ENCODE results near the gene FBN1.
A peak's percentile ranks its signal among the peaks of the same experiment; 100 is the strongest.

The FBN1 gene

GRCh38 chr15:48459571-48460442 lies 185.7 kb downstream of the FBN1 start:
- Histone ChIP-seq H3K27ac (ENCODE audit: low read length) (no peak overlapping the region), H3K9ac (ENCODE audit: low read length) (no peak overlapping the region), H3K27me3 (ENCODE audit: control insufficient read depth, insufficient read depth, low read length) (no peaks in the 10 kb centered on the region), H3K36me3 (ENCODE audit: control insufficient read depth, low read depth, low read length) (no peaks in the 10 kb centered on the region), H3K4me1 (ENCODE audit: control insufficient read depth, low read depth, low read length) (no peaks in the 10 kb centered on the region), H3K9me3 (ENCODE audit: control insufficient read depth, low read depth, low read length) (no peaks in the 10 kb centered on the region), H3K4me3 (ENCODE audit: low read length) (no peak overlapping the region)

- Histone ChIP-seq H3K27ac (ENCODE audit: low read length) (no peak overlapping the region), H3K36me3 (ENCODE audit: control insufficient read depth, low read depth, low read length) (no peaks in the 10 kb centered on the region), H3K27me3 (ENCODE audit: control insufficient read depth, insufficient read depth, low read length) (no peaks in the 10 kb centered on the region), H3K4me3 (ENCODE audit: low read length) (no peak overlapping the region), H3K9ac (ENCODE audit: low read length) (no peak overlapping the region), H3K4me1 (ENCODE audit: control insufficient read depth, low read depth, low read length) (no peaks in the 10 kb centered on the region), H3K9me3 (ENCODE audit: control insufficient read depth, low read depth, low read length) (no peaks in the 10 kb centered on the region)
Measured at GRCh38 chr15:48458876-48459275, 186.6 kb downstream of the FBN1 start.

DNA sequence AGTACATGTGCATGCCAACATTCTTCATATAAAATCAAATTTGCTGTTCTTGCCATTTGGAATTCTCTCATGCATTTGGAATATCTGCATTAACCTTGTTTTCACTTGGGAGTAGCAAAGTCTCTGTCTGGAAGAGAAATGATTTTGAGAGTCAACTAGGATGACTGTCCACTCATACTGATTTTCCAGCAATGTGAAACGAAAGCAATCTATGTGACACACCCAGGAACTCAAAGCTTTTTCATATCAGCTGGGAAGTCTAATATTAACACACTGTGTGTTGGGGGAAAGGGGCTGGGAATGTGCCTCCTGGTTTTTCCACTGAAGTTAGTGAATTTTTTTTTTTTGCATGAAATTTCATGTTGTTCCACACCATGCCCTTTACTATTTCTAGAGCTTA lies 189.4 kb downstream of the FBN1 start:
- Histone ChIP-seq H3K4me1 (ENCODE audit: control insufficient read depth, low read depth, low read length) (no peaks in the 10 kb centered on the region), H3K27ac (ENCODE audit: low read length) (no peak overlapping the region), H3K9ac (ENCODE audit: low read length) (no peak overlapping the region), H3K36me3 (ENCODE audit: control insufficient read depth, low read depth, low read length) (no peaks in the 10 kb centered on the region), H3K4me3 (ENCODE audit: low read length) (no peak overlapping the region), H3K27me3 (ENCODE audit: control insufficient read depth, insufficient read depth, low read length) (no peaks in the 10 kb centered on the region), H3K9me3 (ENCODE audit: control insufficient read depth, low read depth, low read length) (no peaks in the 10 kb centered on the region)

- no peak overlapping the region for H3K4me3 ChIP-seq (ENCODE audit: low read length)
- H3K27ac ChIP-seq (ENCODE audit: low read length): no peak overlapping the region
- no peaks in the 10 kb centered on the region for H3K4me1 ChIP-seq (ENCODE audit: control insufficient read depth, low read depth, low read length)
- H3K9ac ChIP-seq (ENCODE audit: low read length): no peak overlapping the region
- no peaks in the 10 kb centered on the region for H3K27me3 ChIP-seq (ENCODE audit: control insufficient read depth, insufficient read depth, low read length)
- H3K9me3 ChIP-seq (ENCODE audit: control insufficient read depth, low read depth, low read length): no peaks in the 10 kb centered on the region
- H3K36me3 ChIP-seq (ENCODE audit: control insufficient read depth, low read depth, low read length): no peaks in the 10 kb centered on the region
Measured at GRCh38 chr15:48451736-48452135, 193.8 kb downstream of the FBN1 start.

GRCh38 chr15:48451241-48451640 lies 194.3 kb downstream of the FBN1 start:
- H3K36me3 ChIP-seq (ENCODE audit: control insufficient read depth, low read depth, low read length): no peaks in the 10 kb centered on the region
- no peaks in the 10 kb centered on the region for H3K9me3 ChIP-seq (ENCODE audit: control insufficient read depth, low read depth, low read length)
- H3K27me3 ChIP-seq (ENCODE audit: control insufficient read depth, insufficient read depth, low read length): no peaks in the 10 kb centered on the region
- no peaks in the 10 kb centered on the region for H3K4me1 ChIP-seq (ENCODE audit: control insufficient read depth, low read depth, low read length)
- no peak overlapping the region for H3K9ac ChIP-seq (ENCODE audit: low read length)
- no peak overlapping the region for H3K27ac ChIP-seq (ENCODE audit: low read length)
- H3K4me3 ChIP-seq (ENCODE audit: low read length): no peak overlapping the region

- no peaks in the 10 kb centered on the region for H3K27me3 ChIP-seq (ENCODE audit: control insufficient read depth, insufficient read depth, low read length)
- no peak overlapping the region for H3K9ac ChIP-seq (ENCODE audit: low read length)
- no peaks in the 10 kb centered on the region for H3K9me3 ChIP-seq (ENCODE audit: control insufficient read depth, low read depth, low read length)
- no peak overlapping the region for H3K27ac ChIP-seq (ENCODE audit: low read length)
- H3K4me3 ChIP-seq (ENCODE audit: low read length): no peak overlapping the region
- no peaks in the 10 kb centered on the region for H3K36me3 ChIP-seq (ENCODE audit: control insufficient read depth, low read depth, low read length)
- no peaks in the 10 kb centered on the region for H3K4me1 ChIP-seq (ENCODE audit: control insufficient read depth, low read depth, low read length)
Measured at GRCh38 chr15:48449734-48450133, 195.8 kb downstream of the FBN1 start.

DNA sequence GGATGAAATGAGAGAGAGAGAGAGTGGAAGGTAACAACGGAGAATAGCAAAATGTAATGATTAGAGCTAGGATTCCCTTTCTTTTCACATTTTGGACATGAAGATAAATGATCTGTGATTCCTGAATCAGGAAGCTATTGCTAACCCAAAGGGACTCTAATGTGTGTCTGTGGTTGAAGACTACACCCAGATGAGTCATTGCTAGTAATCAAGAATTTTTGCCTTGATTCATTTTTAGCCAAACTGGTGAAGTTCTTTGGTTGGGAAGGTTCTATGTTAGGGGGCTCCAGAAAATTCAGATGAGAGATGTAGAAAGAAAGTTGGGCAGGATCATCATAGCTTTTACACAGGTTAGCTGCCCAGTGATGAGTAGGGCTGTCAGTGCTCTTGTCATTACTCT lies 197.9 kb downstream of the FBN1 start:
- Histone ChIP-seq H3K4me3 (ENCODE audit: low read length) (no peak overlapping the region), H3K9ac (ENCODE audit: low read length) (no peak overlapping the region), H3K27ac (ENCODE audit: low read length) (no peak overlapping the region), H3K9me3 (ENCODE audit: control insufficient read depth, low read depth, low read length) (no peaks in the 10 kb centered on the region), H3K4me1 (ENCODE audit: control insufficient read depth, low read depth, low read length) (no peaks in the 10 kb centered on the region), H3K36me3 (ENCODE audit: control insufficient read depth, low read depth, low read length) (no peaks in the 10 kb centered on the region), H3K27me3 (ENCODE audit: control insufficient read depth, insufficient read depth, low read length) (no peaks in the 10 kb centered on the region)

GRCh38 chr15:48447058-48447457 lies 198.5 kb downstream of the FBN1 start:
- no peaks in the 10 kb centered on the region for H3K36me3 ChIP-seq (ENCODE audit: control insufficient read depth, low read depth, low read length)

DNA sequence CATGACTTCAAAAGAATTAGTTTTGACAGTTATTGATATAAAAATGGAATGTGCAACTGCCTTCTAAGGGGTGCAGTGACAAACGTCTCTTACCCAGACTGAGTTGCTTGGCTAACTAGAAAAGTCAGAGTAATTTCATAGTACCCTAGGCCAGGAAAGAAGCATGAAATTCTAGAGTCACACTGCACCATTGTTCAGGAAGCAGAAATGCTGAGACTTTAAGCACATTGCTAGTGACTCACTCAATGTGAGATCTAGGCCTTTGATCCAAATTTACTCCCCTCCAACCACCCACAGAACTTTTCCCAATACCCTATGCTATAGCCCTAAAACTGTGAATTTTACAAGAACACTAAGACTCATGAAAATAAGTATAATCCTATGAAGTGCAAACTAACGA lies 203.5 kb downstream of the FBN1 start:
- Histone ChIP-seq H3K36me3 (ENCODE audit: control insufficient read depth, low read depth, low read length) (no peaks in the 10 kb centered on the region), H3K4me3 (ENCODE audit: low read length) (no peak overlapping the region), H3K9ac (ENCODE audit: low read length) (no peak overlapping the region), H3K27me3 (ENCODE audit: control insufficient read depth, insufficient read depth, low read length) (no peaks in the 10 kb centered on the region), H3K27ac (ENCODE audit: low read length) (no peak overlapping the region), H3K4me1 (ENCODE audit: control insufficient read depth, low read depth, low read length) (peaks cover 22% of the 10 kb centered on the region), H3K9me3 (ENCODE audit: control insufficient read depth, low read depth, low read length) (no peaks in the 10 kb centered on the region)

More at GRCh38 chr15:48447058-48447457, 198.5 kb downstream of the FBN1 start:
- no peaks in the 10 kb centered on the region for H3K27me3 ChIP-seq (ENCODE audit: control insufficient read depth, insufficient read depth, low read length)
- no peak overlapping the region for H3K4me3 ChIP-seq (ENCODE audit: low read length)
- no peak overlapping the region for H3K27ac ChIP-seq (ENCODE audit: low read length)
- no peaks in the 10 kb centered on the region for H3K4me1 ChIP-seq (ENCODE audit: control insufficient read depth, low read depth, low read length)
- H3K9ac ChIP-seq (ENCODE audit: low read length): no peak overlapping the region
- no peaks in the 10 kb centered on the region for H3K9me3 ChIP-seq (ENCODE audit: control insufficient read depth, low read depth, low read length)

DNA sequence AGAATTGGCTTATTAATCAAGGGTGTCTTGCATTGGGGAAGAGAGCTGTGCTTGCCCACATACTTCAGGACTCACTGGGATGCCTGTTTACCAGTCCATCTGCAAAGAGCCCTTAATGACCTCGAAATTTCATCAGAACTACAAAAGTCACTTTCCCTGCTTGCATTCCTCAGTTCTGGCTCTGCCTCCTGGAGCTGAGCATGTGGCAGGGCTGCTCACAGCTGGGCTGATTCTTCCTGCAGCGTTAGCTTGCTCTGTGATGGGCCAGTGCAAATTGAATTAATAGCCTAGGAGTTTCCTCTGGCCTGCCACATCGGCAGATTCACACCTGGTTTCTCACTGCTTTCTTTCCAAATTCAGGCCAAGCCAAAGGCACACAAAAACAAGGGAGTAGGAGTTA lies 205.4 kb downstream of the FBN1 start:
- Histone ChIP-seq H3K27me3 (ENCODE audit: control insufficient read depth, insufficient read depth, low read length) (no peaks in the 10 kb centered on the region), H3K4me1 (ENCODE audit: control insufficient read depth, low read depth, low read length) (peaks cover 22% of the 10 kb centered on the region), H3K4me3 (ENCODE audit: low read length) (peak overlapping the region; percentile 0), H3K9me3 (ENCODE audit: control insufficient read depth, low read depth, low read length) (no peaks in the 10 kb centered on the region), H3K9ac (ENCODE audit: low read length) (peak overlapping the region; percentile 39), H3K36me3 (ENCODE audit: control insufficient read depth, low read depth, low read length) (no peaks in the 10 kb centered on the region), H3K27ac (ENCODE audit: low read length) (peak overlapping the region; percentile 40)

GRCh38 chr15:48437178-48437577 lies 208.3 kb downstream of the FBN1 start:
- H3K36me3 ChIP-seq (ENCODE audit: control insufficient read depth, low read depth, low read length): no peaks in the 10 kb centered on the region
- H3K27ac ChIP-seq (ENCODE audit: low read length): no peak overlapping the region

GRCh38 chr15:48435321-48435720 lies 210.2 kb downstream of the FBN1 start:
- no peak overlapping the region for H3K9ac ChIP-seq (ENCODE audit: low read length)
- H3K4me3 ChIP-seq (ENCODE audit: low read length): no peak overlapping the region
- peaks cover 13% of the 10 kb centered on the region for H3K4me1 ChIP-seq (ENCODE audit: control insufficient read depth, low read depth, low read length)
- no peak overlapping the region for H3K27ac ChIP-seq (ENCODE audit: low read length)
- no peaks in the 10 kb centered on the region for H3K27me3 ChIP-seq (ENCODE audit: control insufficient read depth, insufficient read depth, low read length)
- no peaks in the 10 kb centered on the region for H3K9me3 ChIP-seq (ENCODE audit: control insufficient read depth, low read depth, low read length)
- no peaks in the 10 kb centered on the region for H3K36me3 ChIP-seq (ENCODE audit: control insufficient read depth, low read depth, low read length)

More at GRCh38 chr15:48437178-48437577, 208.3 kb downstream of the FBN1 start:
- H3K4me3 ChIP-seq (ENCODE audit: low read length): no peak overlapping the region
- H3K4me1 ChIP-seq (ENCODE audit: control insufficient read depth, low read depth, low read length): peaks cover 22% of the 10 kb centered on the region
- H3K9me3 ChIP-seq (ENCODE audit: control insufficient read depth, low read depth, low read length): no peaks in the 10 kb centered on the region
- H3K27me3 ChIP-seq (ENCODE audit: control insufficient read depth, insufficient read depth, low read length): no peaks in the 10 kb centered on the region
- H3K9ac ChIP-seq (ENCODE audit: low read length): no peak overlapping the region
